ENCODE results near the gene DOCK6.

DOCK6 gene

GRCh38 chr19:11273296-11273695 lies 11.0 kb upstream of the DOCK6 start:
- no peak for DNase-seq

- DNase-seq = no peak
Observed at GRCh38 chr19:11269408-11269807, 7.1 kb upstream of the DOCK6 start.

- no peak for DNase-seq
Observed at GRCh38 chr19:11268783-11269267, 6.5 kb upstream of the DOCK6 start.

- DNase-seq = no peak
Observed at GRCh38 chr19:11267316-11268085, 5.2 kb upstream of the DOCK6 start.

GRCh38 chr19:11265785-11266236 lies 3.5 kb upstream of the DOCK6 start:
- DNase-seq = peak; percentile 20

- no peak for DNase-seq
Observed at GRCh38 chr19:11265177-11265784, 3.0 kb upstream of the DOCK6 start.

- no peak for DNase-seq
Observed at GRCh38 chr19:11264452-11265176, 2.3 kb upstream of the DOCK6 start.

- DNase-seq = no peak
Observed at GRCh38 chr19:11263726-11264125, 1.4 kb upstream of the DOCK6 start.

GRCh38 chr19:11261431-11261970 lies 823 bp downstream of the DOCK6 start:
- DNase-seq = no peak

GRCh38 chr19:11260996-11261395 lies 1.3 kb downstream of the DOCK6 start:
- DNase-seq = no peak

GRCh38 chr19:11257846-11258380 lies 4.4 kb downstream of the DOCK6 start:
- no peak for DNase-seq

- no peak for DNase-seq
Observed at GRCh38 chr19:11256189-11256588, 6.1 kb downstream of the DOCK6 start.

- no peak for DNase-seq
Observed at GRCh38 chr19:11254666-11255065, 7.7 kb downstream of the DOCK6 start.

- DNase-seq = no peak
Observed at GRCh38 chr19:11252665-11253355, 9.5 kb downstream of the DOCK6 start.

GRCh38 chr19:11251650-11252314 lies 10.5 kb downstream of the DOCK6 start:
- DNase-seq = no peak

- no peak for DNase-seq
Observed at GRCh38 chr19:11251217-11251616, 11.1 kb downstream of the DOCK6 start.

- DNase-seq = no peak
Observed at GRCh38 chr19:11248852-11249251, 13.5 kb downstream of the DOCK6 start.

GRCh38 chr19:11247934-11248333 lies 14.4 kb downstream of the DOCK6 start:
- no peak for DNase-seq

GRCh38 chr19:11247391-11247790 lies 14.9 kb downstream of the DOCK6 start:
- no peak for DNase-seq

- DNase-seq = no peak
Observed at GRCh38 chr19:11246941-11247340, 15.4 kb downstream of the DOCK6 start.

GRCh38 chr19:11244846-11245589 lies 17.3 kb downstream of the DOCK6 start:
- DNase-seq = no peak
